ENCODE measurements around the gene ROCK2. TPM values are rescaled to one million over a fixed set of nuclear protein-coding genes. Genes with fewer than 3 reads are reported as not detected.

ROCK2 gene
- total and polyA plus RNA-seq, 2 of the 13 experiments (the other 11 are each of a cell fraction or from before 2014, with no cell fraction given): 38.1 to 119 TPM

GRCh38 chr2:11133238-11133935, 211.0 kb downstream of the ROCK2 start (continued):
- TF ChIP-seq ZBTB1 (CRISPR knock-in tag; IDR thresholded peaks at IDR 0.05; ENCODE audit: borderline replicate concordance) (no peak), KLF15 (CRISPR knock-in tag; IDR thresholded peaks at IDR 0.05; ENCODE audit: borderline replicate concordance) (no peak), LBX2 (CRISPR knock-in tag; IDR thresholded peaks at IDR 0.05; ENCODE audit: borderline replicate concordance) (no peak), ZNF616 (CRISPR knock-in tag; IDR thresholded peaks at IDR 0.05; ENCODE audit: low read depth) (no peak; the same call in 1 of the 2 replicates), SRSF1 (optimal IDR thresholded peaks at IDR 0.05; ENCODE audit: low read depth, low read length) (no peak), SKIL (CRISPR knock-in tag; IDR thresholded peaks at IDR 0.05; ENCODE audit: borderline replicate concordance) (no peak; the same call in 1 of the 2 replicates), CBFB (CRISPR knock-in tag; IDR thresholded peaks at IDR 0.05) (0 out of 2 replicates have a peak, but pooled peaks have one; percentile 35), ZNF512 (CRISPR knock-in tag; IDR thresholded peaks at IDR 0.05) (no peak), ZBTB8A (CRISPR knock-in tag; IDR thresholded peaks at IDR 0.05; ENCODE audit: borderline replicate concordance, low read depth) (no peak; the same call in 1 of the 2 replicates), ZNF790 (CRISPR knock-in tag; IDR thresholded peaks at IDR 0.05; ENCODE audit: borderline replicate concordance) (no peak), ZIK1 (CRISPR knock-in tag; IDR thresholded peaks at IDR 0.05; ENCODE audit: borderline replicate concordance, low read depth) (no peak), HES4 (CRISPR knock-in tag; IDR thresholded peaks at IDR 0.05; ENCODE audit: borderline replicate concordance) (no peak), YY1 (IDR thresholded peaks at IDR 0.05; ENCODE audit: insufficient read depth, insufficient replicate concordance, low read depth, low read length) (no peak), PCBP1 (IDR thresholded peaks at IDR 0.05; ENCODE audit: borderline replicate concordance, low read depth, low read length) (no peak), ZNF780A (CRISPR knock-in tag; IDR thresholded peaks at IDR 0.05) (no peak), ZMAT3 (CRISPR knock-in tag; conservative IDR thresholded peaks at IDR 0.05) (no peak), EP300 (IDR thresholded peaks at IDR 0.05; ENCODE audit: low read depth in 2 of 2, low read length in 2 of 2) (no peak), EP300 (CRISPR knock-in tag; IDR thresholded peaks at IDR 0.05; ENCODE audit: borderline replicate concordance) (no peak), SMAD9 (CRISPR knock-in tag; IDR thresholded peaks at IDR 0.05) (0 out of 2 replicates have a peak, but pooled peaks have one; percentile 19), CENPT (CRISPR knock-in tag; IDR thresholded peaks at IDR 0.05; ENCODE audit: low read depth) (no peak), CC2D1A (CRISPR knock-in tag; IDR thresholded peaks at IDR 0.05) (no peak), MED8 (CRISPR knock-in tag; IDR thresholded peaks at IDR 0.05; ENCODE audit: insufficient replicate concordance) (no peak), TGIF2 (CRISPR knock-in tag; IDR thresholded peaks at IDR 0.05) (no peak; the same call in 1 of the 2 replicates), KDM4B (CRISPR knock-in tag; IDR thresholded peaks at IDR 0.05) (no peak)
- TF ChIP-seq, protein P1, sequence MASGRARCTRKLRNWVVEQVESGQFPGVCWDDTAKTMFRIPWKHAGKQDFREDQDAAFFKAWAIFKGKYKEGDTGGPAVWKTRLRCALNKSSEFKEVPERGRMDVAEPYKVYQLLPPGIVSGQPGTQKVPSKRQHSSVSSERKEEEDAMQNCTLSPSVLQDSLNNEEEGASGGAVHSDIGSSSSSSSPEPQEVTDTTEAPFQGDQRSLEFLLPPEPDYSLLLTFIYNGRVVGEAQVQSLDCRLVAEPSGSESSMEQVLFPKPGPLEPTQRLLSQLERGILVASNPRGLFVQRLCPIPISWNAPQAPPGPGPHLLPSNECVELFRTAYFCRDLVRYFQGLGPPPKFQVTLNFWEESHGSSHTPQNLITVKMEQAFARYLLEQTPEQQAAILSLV (CRISPR knock-in tag; IDR thresholded peaks at IDR 0.05; ENCODE audit: borderline replicate concordance): 0 out of 2 replicates have a peak, but pooled peaks have one; percentile 44

Data from HepG2 (cell line).